Activated CD4-positive, alpha-beta T cell treated with anti-CD3 and anti-CD28 coated beads, Interleukin-2, amount 50 U/mL, for 4 hours (primary cell): ENCODE measurements around the gene CRABP1.

Experiments
- DNase-seq, 2 experiments: peaks; one replicate each; pipeline ENCODE4 v3.0.0-alpha.2; 2020

The CRABP1 gene

DNA sequence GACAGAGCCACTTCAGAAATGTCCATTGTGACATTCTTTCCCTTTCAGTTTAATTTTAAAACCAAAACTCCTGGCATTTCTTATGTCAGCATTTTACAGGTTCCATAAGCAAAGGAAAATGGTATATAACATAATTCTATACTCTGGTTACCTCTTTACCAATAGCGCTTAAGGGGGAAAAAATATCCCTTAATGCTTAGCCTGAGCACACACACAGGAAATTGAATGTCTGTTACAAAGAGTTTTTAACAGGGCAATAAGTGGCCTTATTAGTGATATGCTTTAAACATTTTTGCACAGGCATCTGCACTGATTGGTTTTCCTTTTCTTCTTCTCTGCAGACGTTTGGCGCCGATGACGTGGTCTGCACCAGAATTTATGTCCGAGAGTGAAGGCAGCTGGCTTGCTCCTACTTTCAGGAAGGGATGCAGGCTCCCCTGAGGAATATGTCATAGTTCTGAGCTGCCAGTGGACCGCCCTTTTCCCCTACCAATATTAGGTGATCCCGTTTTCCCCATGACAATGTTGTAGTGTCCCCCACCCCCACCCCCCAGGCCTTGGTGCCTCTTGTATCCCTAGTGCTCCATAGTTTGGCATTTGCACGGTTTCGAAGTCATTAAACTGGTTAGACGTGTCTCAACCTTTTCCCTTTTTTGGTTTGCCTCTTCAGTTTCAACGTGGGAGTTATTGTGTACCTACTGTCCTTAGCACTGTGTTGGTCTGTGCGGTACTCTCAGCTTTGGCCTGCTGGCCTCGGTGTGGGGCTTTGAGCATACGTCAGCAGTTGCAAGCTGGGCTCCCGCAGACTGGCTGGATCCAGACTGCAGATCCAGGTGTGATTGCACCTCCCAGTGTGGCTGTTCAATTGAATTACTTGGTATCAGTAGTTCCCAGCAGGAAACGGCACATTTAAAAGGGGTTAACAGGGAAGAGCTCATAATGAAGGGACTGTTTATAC lies 7.7 kb downstream of the CRABP1 start:
- DNase-seq: no peak

DNA sequence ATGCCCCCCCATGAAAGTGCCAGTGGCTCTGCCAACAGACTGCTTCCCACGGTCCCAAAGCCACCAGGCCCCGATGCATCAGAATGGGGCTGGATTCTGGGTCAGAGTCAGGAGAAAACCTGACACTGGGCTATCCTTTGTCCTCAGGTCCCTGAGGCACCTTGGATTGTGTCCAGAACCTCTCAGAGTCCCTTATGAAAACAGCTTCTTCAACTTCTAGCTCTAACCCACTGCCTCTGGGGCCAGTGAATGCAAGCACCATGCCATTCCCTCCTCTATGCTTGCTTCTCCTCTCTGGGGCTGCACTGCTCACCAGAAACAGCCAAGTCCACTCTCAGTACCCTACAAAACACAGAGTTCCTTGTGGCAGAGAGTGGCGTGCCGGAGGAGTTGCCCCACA lies 9.9 kb downstream of the CRABP1 start:
- DNase-seq: no peak

DNA sequence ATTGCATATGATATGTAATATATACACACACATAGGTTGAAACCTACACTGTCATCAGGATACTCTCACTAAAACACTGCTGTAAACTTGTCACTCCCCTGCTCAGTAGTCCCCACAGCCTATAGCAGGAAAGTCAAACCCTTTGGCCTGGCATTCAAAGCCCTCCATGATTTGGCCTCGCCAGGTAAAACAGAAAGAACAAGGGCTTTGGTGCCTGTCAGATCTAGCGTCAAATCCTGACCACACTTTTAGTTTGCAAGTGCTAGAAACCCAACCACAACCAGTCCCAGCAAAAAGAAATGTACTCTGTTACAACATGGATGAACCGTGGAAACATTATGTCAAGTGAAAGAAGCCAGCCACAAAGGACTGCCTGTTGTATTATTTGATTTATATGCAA lies 11.4 kb downstream of the CRABP1 start:
- no peak for DNase-seq

DNA sequence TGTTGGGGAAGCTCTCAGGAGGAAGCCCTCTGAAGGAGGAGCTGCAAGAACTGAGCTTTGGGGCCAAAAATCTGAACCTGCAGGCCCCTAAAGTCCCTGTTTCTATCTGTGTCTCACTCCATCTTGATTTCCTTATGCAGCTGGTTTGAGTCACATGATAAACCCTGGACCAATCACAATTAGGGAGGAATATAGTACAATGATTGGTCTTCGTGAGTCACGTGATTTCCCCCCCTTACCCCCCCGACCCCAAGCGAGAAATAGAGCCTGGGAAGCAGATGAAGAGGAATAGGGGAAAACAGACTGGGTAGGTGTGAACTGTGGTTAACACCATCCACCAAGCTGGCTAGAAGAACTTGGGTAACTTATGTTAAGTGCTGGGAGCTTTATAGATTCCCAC lies 12.9 kb downstream of the CRABP1 start:
- no peak for DNase-seq

DNA sequence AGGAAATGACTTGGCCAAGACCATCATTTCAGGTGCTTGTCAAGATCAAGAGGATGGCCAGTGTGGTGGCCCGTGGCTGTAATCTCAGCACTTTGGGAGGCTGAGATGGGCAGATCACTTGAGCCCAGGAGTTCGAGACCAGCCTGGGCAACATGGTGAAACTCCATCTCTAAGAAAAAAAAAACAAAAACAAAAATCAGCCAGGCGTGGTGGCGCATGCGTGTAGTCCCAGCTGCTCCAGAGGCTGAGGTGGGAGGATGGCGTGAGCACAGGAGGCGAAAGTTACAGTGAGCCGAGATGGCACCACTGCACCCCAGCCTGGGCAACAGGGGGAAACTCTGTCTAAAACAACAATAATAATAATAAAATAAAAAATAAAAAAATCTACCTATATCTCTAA lies 15.0 kb downstream of the CRABP1 start:
- no peak for DNase-seq

DNA sequence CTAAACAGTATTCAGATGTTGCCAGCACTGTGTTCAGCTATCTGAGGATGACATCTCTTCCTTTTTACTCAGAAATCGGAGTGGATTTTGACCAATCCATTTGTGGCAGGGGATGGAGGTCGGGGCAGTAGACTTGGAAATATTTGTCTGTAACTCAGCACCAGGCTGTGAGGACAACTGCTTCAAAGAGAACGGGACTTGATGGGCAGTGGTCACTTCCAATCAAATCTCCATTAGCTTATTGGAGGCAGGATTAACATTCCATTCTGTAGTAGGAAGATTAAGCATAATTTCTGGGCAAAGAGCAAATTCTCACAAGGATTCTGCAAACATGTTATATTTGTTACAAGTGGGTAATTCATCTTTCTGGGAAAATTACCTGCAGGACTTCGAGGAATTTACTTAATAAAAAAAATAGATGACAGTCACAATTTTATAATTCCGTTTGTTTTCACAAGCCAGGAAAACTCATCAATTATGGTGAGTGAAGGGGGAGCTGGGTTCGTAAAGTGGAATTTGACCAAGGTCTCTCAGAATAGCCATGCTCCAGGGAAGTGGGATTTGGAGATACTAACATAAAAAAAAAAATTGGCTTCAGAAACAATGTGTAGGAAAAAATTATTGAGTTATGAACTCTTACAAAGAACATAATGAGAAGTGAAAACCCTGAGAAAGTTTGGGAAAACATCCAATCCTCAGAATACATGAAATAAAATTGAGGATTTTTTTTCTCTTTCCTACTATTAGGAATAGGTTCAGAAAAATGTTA lies 18.1 kb downstream of the CRABP1 start:
- no peak for DNase-seq

DNA sequence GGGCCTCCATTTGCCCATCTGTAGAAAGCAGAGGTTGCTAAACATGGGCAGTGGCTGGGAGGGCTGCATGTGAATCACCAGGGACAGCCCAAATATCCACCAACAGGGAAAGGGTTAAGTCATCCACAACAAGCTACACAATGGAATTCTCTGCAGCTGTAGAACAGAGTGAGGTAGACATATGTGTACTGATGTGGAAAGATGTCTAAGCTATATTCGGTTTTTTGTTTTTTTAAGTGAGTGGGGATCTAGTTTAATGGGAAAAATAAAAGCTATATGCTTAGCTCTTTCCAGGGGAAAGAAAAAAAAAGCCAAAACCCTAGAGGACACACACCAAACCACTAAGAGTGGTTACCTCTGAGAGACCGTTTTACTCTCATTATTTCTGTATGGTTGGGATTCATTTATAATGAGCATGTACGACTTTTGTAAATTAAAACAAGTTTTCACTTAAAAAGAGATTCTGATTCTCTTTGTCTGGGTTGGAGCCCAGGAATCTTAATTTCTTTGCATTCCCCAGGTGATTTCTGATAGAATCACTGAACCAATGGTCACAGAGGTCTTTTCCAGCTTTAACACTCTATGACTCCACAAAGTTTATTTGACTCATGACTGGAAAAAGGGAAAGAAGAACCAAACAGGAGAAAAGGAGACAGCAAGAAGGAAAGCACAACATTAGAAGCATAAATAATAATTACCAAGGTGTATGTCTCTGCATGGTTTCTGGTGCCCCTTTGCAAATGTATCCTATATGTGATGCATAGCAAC lies 19.1 kb downstream of the CRABP1 start:
- no peak for DNase-seq

DNA sequence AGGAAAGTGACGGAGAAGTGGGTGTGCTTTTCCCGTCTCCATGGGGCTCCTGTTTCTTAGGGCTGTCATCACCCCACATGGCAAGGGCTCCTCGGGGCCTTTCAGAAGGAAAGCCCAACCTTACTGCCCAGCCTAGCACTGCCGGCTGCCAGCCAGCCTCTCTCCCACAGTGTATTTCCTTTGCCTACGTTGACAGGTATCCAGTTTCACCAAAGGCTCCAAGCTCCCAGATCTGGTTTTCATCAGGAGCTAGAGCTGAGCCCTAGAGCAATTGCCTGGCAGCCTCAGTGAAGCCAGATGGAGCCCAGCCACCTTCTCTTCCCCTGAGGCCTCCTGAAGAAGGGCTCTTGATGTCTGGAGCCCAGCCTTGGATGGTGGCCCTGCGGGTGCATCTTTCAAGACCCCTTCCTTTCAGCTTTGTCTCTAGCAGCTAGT lies 20.2 kb downstream of the CRABP1 start:
- no peak for DNase-seq

DNA sequence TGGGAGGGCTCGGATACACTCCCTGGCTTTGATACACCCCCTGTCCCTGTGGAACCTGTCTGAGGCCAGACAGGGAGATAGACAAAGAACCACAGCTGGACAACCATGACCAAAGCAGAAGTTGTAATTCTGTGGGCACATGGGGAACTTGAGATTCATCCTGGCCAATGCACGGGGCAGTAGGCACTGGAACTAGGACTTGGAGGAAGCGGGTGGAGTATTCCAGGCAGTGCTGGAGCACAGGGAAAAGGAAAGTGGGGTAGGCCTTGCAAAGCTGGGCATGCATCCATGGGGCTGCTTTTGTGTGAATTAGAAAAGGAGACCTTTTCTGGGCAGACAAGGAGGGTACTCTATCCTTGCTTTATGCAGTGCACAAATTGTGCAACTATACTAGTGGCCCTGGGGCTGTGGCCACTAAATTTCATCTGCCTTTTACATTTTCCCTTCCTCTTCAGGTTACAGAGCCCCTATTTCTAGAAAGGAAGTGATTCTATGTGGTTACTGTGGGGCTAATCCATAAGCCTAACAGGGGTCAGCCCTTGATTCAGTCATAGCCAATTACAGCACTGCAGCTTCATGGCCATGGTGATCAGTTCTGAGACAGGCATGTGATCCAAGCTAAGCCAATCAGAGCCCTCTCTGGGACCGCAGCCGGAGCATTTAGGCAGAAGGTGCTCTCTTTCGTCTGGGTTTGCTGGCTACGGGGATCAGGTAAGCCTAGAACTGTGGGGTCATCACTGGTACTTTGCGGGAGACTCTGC lies 21.0 kb downstream of the CRABP1 start:
- DNase-seq: no peak

DNA sequence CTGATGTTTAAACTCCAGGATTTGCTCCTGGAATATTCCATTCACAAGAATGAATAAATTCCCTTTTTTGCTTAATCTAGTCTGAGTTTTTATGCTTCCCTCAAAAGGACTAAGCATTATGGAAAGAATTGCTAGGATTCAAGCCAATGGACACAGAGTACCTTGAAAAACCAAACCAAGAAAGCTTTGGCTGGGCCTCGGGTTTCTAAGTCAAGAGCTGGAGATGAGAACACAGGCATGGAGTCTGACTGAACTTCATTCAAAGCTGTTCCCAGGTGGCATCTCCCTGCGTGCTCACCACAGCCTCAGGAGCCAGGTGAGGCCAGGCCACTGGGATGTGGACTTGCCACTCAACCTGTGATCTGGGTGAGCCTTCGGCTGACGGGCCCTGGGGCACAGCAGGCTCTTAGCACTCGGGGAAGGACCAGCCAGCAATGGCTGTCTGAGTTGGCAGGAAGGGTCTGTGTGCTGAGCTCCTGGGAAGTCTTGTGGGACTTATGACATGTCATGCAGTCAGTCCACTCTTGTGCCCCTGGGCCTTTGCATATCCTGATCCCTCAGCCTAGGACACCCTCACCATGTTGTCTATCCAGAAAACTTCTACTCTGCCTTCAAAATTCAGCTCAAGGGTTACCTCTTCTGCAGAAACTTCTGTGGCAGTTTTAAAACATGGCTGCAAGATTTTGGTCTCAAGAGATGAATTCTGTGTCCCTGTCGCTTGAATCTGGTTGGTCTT lies 21.8 kb downstream of the CRABP1 start:
- DNase-seq: no peak

DNA sequence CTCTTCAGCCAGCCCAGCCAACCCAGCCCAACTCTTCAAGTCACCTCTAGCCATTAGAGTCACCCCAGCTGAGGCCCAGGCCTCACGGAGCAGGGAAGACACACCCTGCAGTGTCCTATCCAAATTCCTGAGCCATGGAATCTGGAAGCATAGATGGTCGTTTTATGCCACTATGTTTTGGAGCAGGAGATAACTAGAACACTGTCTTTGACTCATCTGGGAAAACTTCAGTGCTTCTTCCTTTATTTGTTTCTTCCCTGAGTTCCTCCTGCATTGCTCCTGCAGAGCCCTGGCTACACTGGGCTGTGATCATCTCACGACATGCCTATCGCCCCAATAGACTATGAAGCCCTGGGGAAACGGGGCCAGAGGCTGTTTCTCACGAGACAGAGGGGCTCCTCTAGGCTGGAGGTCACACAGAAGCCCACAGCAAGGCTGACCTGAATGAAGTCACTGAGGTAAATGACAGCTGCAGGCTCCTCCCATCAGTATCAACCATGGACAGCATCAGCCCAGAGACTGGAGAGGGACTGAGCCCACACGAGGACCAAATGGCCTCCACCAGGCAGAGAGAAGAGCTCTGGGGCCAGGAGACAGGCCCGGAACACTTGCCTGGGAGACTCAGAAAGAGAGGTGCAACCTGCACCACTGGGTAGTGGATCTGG lies 22.7 kb downstream of the CRABP1 start:
- no peak for DNase-seq

DNA sequence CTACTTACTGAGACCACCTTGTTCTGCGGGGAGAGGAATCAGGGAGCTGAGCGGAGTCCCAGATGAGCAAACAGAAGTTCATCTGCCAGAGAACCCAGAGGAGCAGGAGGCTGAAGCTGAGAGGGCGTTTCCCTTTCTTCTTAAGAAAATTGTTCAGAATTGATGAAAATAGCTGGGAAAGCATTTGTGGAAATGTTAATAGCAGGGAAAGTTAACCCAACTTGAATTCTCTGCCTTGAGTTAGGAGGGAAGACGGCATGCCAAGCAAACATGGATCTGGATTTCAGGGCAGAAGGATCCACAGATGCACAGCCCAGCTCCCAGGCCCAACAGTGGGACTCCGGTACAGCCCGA lies 23.2 kb downstream of the CRABP1 start:
- no peak for DNase-seq

DNA sequence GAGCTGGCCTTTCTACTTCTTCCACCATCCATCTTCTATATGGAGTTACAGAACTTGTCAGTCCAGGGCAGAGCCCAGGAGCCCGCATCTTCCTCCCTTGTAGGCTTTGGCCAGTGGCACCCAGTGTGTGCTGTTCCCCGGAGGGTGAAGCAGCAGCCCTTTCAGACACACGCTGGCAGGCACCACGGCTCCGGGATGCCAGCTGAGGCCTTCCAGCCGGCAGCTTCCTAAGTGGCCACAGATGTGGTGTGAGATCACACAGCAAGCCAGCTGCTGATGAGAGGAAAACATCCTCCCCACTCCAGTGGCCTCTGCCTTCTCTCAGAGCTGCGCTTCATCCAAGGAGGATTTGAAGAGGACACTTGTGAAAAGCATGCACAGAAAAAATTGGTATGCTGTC lies 24.1 kb downstream of the CRABP1 start:
- DNase-seq: no peak

DNA sequence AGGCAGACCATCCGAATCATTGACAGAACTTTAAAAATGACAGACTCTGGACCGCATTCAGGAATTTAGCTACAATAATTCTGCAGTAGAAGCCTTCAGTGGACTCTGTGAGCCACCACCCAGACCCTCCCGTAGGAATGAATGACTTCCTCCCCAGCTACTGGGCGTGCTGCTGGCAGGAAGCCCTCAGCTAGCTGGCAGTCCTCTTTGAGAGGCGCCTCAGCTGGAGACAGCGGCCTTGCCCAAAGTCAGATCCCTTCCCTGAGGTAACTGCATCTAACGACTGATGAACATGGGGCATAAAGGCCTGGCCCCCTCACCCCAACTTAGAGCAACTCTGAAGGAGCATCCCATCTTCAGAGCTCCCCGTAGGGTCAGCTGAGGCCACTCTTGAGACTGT lies 25.8 kb downstream of the CRABP1 start:
- DNase-seq: no peak

DNA sequence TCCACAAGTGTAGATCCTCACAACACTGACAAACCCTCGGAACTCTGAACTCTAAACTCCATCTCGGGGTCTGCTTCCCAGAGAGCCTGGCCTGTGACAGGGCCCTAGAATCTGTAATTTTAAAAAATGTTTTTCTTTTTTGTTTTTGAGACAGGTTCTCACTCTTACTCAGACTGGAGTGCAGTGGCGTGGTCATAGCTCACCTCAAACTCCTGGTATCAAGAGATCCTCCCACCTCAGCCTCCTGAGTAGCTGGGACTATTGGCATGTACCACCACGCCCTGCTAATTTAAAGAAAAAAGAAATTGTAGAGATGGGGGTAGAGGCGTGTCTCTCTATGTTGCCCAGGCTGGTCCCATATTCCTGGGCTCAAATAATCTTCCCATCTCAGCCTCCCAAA lies 26.2 kb downstream of the CRABP1 start:
- DNase-seq: no peak

DNA sequence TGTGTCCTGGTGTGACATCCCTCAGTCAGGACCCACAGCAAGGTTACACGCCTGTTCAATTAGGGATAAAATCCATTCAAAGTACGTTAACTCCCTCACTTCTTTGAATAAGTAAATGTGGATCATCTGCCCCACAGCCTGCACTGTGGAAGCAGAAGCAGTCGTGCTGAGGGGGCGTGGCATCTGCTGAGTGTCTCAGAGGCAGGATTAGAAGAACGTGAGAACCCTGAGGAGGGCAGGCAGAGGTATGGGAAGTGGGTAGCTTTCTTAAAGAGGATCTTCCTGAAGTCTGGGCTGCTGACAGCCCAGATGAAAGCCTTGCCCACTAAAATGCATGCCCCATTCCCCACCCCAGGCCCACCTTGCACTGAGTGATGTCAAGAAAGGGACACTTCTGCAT lies 28.5 kb downstream of the CRABP1 start:
- DNase-seq: no peak

DNA sequence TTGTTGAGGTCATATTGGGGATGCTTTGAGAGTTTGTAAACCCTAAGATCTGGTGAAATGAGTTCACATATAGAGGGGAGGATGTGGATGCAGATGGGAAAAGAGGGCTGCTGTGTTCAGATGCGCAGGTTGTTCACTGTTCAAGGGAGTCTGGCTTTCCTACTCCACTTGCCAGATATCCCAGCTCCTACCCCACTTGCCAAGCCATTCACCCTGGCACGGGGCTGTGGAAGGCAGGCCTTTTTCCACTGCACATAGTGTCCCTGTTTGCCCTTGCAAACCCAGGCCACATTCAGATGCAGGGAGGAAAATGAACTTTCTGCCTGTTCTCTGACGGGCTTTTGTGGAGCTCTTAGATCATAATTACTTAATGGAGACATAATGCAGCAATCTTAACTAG lies 29.0 kb downstream of the CRABP1 start:
- DNase-seq: no peak

DNA sequence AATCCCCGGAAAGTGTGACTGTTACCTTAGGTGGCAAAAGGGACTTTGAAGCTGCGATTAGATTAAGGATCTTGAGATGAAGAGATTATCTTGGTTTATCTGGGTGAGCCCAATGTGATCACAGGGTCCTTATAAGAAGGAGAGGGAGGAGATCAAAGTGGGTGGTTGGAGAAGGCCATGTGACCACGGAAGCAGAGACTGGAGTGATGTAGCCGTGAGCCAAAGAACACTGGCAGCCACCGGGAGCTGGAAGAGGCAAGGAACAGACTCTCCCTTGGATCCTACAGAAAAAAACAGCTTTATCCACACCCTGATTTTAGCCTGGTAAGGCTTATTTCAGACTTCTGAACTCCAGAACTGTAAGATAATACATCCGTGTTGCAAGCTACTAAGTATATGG lies 29.9 kb downstream of the CRABP1 start:
- DNase-seq: no peak

DNA sequence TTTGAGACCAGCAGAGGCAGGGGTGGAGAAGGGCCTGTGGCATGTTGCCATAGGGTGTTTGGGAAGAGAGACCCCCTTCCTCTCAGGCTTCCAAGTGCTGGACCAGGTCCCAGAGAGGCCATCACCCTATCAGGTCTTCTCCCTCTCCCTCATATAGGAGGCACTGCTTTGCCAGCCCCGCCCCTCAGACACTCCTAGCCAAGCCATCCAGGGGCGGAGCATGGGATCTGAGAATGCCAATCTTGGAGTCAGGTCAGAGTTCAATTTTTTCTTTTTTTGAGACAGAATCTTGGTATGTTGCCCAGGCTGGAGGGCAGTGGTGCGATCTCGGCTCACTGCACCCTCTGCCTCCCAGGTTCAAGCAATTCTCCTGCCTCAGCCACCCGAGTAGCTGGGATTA lies 32.7 kb downstream of the CRABP1 start:
- no peak for DNase-seq

DNA sequence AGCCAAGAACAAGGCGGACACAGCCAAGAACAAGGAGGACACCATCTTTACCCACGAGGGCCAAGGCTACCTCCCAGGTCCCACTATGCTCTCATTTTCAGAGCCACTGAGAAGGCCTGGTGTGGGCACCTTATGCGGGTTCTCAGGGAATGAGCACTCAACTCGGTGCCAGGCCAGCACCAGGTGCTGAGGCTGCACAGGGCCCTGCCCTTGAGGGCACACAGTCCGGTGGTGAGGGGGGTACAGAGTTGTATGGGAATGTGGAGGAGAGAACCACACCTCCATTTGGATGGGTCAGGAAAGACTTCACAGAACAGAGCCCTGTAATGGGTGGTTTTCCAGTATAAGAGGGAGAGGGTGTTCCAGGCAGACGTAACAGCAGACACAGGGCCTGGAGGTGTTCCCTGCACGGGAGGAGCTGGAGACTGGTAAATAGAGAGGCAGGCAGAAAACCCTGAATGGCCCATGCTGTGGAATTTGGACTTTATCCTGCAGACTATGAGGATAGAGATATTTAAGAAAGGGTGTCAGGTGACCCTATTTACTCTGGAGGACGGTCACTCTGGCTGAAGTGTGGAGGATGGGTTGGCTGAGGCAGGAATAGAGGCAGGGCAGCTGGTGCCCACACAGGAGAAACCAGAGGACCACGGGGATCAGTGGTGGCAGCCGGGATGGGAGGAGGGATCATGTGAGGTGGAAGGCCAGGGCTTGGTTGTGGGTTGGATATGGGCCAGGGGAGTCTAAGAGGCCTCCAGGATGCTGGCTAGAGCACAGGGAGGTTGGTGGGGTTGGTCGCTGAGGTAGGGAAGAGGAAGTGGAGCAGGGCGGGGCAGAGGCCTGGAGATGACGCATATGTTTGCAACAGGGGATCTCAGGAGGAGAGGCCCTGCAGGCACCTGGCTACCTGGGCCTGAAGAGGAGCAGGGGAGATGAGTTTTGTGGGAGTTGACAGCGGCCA lies 34.6 kb downstream of the CRABP1 start:
- no peak for DNase-seq
